Tibial artery (tissue), 4 donors: Measurements from ENCODE around the gene CFAP92.
A peak's percentile ranks its signal among the peaks of the same experiment; 100 is the strongest.

Experiments used
- DNase-seq, 2 donors: peaks; one replicate each; pipeline ENCODE4 v3.0.0-alpha.2; 2019
- H3K27ac ChIP-seq, 2 donors: fragments of 200-600 bp; sonication (generic) in 1 of 2; 1 replicate in 1 of 2; 2 replicates in 1 of 2; pipeline ENCODE4 v1.5.1; 2018 to 2019; ENCODE audit warnings: mild to moderate bottlenecking in 1 of 2
- H3K27me3 ChIP-seq, 2 donors: fragments of 200-600 bp; sonication (generic) in 1 of 2; one replicate each; pipeline versions ENCODE4 v1.5.1 to v1.6.0; 2016 to 2019
- H3K36me3 ChIP-seq, 3 donors: fragments of 200-600 bp; sonication (generic) in 2 of 3; one replicate each; pipeline ENCODE4 v1.5.1; 2016 to 2019; ENCODE audit warnings: mild to moderate bottlenecking in 2 of 3
- H3K4me1 ChIP-seq, 4 donors: fragments of 200-600 bp; sonication (generic) in 2 of 4; 1 replicate in 3 of 4; 2 replicates in 1 of 4; pipeline ENCODE4 v1.5.1; 2016 to 2019
- H3K4me3 ChIP-seq, 2 donors: fragments of 200-600 bp; sonication (generic) in 1 of 2; 1 replicate in 1 of 2; 2 replicates in 1 of 2; pipeline ENCODE4 v1.5.1; 2018 to 2019; ENCODE audit warnings: mild to moderate bottlenecking in 2 of 2
- H3K9me3 ChIP-seq, 3 donors: fragments of 200-600 bp; sonication (generic) in 1 of 3; one replicate each; pipeline ENCODE4 v1.5.1; 2016 to 2019
- intact Hi-C: fragments of 100-400 bp; cut with DNase I; formaldehyde crosslinking; loops from one replicate; pipeline ENCODE4 v1.15.0; 2023; ENCODE audit warnings: low total_unique reads
- TF ChIP-seq, protein P1 (sequence below), 2 experiments: fragments of 200-600 bp in 1 of 2; fragments of 450-650 bp in 1 of 2; IDR thresholded peaks; one replicate each; pipeline ENCODE4 v1.5.1; 2017 to 2019; ENCODE audit warnings: antibody characterized with exemption in 2 of 2, mild to moderate bottlenecking in 1 of 2, moderate library complexity in 1 of 2

The CFAP92 gene

DNA sequence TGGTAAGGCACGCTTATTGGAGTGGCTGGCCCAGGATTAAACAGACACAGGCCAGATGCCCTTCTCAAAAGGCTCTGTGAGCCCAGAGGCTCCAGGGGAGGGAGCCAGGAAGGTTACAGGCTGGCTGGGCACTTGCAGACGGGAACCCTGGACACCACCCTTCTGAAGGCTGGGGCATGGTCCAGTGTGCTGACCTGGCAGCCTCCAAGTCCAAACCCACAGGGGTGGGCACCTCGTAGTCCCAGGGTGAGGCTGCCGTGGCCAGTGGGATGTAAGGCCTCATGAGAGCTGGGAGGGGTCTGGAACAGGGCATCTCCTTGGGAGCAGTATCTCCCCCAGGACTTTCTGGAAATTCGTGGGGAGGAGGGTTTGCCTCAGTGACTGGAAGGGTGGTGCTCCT is 26.8 kb upstream of the CFAP92 start:
- intact Hi-C loops: no loop called here
- peak in 1 of 2 donors; percentile 35 for DNase-seq
- H3K27ac ChIP-seq: no peak overlapping the region
- H3K4me1 ChIP-seq: no peaks in the 10 kb centered on the region
- TF ChIP-seq, protein P1, sequence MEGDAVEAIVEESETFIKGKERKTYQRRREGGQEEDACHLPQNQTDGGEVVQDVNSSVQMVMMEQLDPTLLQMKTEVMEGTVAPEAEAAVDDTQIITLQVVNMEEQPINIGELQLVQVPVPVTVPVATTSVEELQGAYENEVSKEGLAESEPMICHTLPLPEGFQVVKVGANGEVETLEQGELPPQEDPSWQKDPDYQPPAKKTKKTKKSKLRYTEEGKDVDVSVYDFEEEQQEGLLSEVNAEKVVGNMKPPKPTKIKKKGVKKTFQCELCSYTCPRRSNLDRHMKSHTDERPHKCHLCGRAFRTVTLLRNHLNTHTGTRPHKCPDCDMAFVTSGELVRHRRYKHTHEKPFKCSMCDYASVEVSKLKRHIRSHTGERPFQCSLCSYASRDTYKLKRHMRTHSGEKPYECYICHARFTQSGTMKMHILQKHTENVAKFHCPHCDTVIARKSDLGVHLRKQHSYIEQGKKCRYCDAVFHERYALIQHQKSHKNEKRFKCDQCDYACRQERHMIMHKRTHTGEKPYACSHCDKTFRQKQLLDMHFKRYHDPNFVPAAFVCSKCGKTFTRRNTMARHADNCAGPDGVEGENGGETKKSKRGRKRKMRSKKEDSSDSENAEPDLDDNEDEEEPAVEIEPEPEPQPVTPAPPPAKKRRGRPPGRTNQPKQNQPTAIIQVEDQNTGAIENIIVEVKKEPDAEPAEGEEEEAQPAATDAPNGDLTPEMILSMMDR (IDR thresholded peaks at IDR 0.05): no peak
- H3K27me3 ChIP-seq: peaks cover 0 to 17% of the 10 kb centered on the region in 2 donors
- no peaks in the 10 kb centered on the region for H3K9me3 ChIP-seq
- no peaks in the 10 kb centered on the region for H3K36me3 ChIP-seq
- no peak overlapping the region for H3K4me3 ChIP-seq

DNA sequence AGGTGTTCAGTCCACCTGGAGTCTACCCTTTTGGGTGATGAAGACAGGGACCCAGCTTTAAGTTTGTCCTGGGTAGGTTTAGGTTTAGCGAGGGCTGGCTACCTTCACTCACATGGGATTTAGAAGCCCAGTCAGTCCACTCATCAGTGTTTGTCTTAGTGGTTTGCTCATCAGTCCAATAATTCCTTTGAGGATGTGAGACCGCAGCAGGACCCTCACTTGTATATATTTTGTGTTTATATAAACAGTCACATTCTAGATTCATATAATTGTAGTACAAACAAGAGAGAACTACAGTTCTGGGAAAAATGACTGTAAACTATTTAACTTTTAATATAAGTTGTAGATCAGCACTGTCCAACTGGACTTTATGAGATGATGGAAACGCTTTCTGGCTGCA is 25.4 kb upstream of the CFAP92 start:
- peaks cover 0 to 17% of the 10 kb centered on the region in 2 donors for H3K27me3 ChIP-seq
- H3K4me1 ChIP-seq: no peaks in the 10 kb centered on the region
- TF ChIP-seq, protein P1 (IDR thresholded peaks at IDR 0.05): no peak
- no peaks in the 10 kb centered on the region for H3K9me3 ChIP-seq
- H3K36me3 ChIP-seq: no peaks in the 10 kb centered on the region
- no peak overlapping the region for H3K4me3 ChIP-seq
- no peak for DNase-seq
- intact Hi-C loops: no loop called here
- no peak overlapping the region for H3K27ac ChIP-seq

DNA sequence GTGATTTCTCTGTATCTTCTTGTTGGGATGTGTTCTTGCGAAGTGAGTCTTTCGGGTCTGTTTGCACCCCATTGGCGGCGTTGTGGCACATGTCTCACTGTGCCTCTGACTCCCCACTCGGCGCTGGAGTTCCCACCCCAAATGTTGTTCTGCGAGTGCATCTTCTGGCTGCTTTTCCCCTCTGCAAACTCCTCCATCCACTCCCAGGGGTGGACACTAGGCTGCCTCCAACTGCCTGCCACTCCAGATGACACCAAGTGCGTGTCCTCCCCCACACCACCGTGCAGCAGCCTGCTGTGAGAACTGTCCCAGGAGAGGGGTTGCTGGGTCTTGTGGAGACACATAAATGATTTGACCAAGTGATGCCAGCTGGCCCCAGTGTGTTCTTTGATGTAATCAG is 24.9 kb upstream of the CFAP92 start:
- no peak overlapping the region for H3K27ac ChIP-seq
- H3K4me1 ChIP-seq: no peaks in the 10 kb centered on the region
- intact Hi-C loops: no loop called here
- DNase-seq: peak in 1 of 2 donors; percentile 53
- peaks cover 0 to 17% of the 10 kb centered on the region in 2 donors for H3K27me3 ChIP-seq
- H3K36me3 ChIP-seq: no peaks in the 10 kb centered on the region
- no peaks in the 10 kb centered on the region for H3K9me3 ChIP-seq
- no peak overlapping the region for H3K4me3 ChIP-seq
- TF ChIP-seq, protein P1 (IDR thresholded peaks at IDR 0.05): no peak

DNA sequence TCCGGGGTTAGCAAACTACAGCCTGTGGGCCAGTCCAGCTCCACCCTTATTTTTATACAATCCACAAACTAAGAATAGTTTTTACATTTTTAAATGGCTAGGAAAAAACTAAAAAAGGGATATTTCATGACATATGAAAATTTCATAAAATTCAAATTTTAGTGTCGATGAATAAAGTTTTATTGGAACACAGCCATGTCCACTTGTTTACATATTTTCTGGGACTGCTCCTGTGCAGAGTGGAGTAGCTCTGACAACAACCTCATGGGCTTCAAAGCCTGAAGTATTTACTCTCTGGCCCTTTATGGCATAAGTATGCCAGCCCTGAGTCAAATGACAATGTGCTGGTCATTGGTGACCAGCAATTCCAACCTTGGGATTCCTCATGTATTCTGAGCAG is 24.4 kb upstream of the CFAP92 start:
- Histone ChIP-seq H3K27ac (no peak overlapping the region), H3K9me3 (no peaks in the 10 kb centered on the region), H3K36me3 (no peaks in the 10 kb centered on the region), H3K27me3 (peaks cover 0 to 17% of the 10 kb centered on the region in 2 donors), H3K4me1 (no peaks in the 10 kb centered on the region), H3K4me3 (no peak overlapping the region)
- intact Hi-C loops: no loop called here
- TF ChIP-seq, protein P1 (IDR thresholded peaks at IDR 0.05): no peak
- DNase-seq: no peak

DNA sequence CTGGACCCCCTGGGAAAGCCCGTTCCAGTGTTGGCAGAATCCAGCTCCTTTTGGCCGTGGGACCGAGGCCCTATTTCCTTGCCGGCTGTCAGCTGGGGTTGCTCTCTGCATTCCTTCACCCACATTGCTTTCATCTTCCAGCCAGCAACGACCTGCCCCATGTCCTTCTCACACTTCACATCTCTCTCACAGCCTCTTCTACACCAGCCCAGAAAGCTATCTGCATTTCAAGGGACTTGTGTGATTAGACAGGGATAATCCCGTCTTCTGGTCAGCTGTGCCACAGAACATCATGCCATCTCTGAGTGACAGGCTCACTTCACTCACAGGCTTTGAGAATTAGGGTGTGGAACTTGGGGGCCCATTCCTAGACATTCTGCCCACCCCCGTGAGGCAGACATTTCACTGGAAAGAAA is 23.6 kb upstream of the CFAP92 start:
- H3K9me3 ChIP-seq: no peaks in the 10 kb centered on the region
- H3K27ac ChIP-seq: no peak overlapping the region
- intact Hi-C loops: no loop called here
- no peaks in the 10 kb centered on the region for H3K4me1 ChIP-seq
- no peaks in the 10 kb centered on the region for H3K36me3 ChIP-seq
- H3K4me3 ChIP-seq: no peak overlapping the region
- TF ChIP-seq, protein P1 (IDR thresholded peaks at IDR 0.05): no peak
- no peak for DNase-seq
- H3K27me3 ChIP-seq: peaks cover 0 to 17% of the 10 kb centered on the region in 2 donors
